ENCODE data around the gene ZNF594. TPM values are rescaled to one million over a fixed set of nuclear protein-coding genes. Genes with fewer than 3 reads are reported as not detected.

Gene ZNF594
- 2.9 and 5.4 TPM in 2 replicates for total RNA-seq

DNA sequence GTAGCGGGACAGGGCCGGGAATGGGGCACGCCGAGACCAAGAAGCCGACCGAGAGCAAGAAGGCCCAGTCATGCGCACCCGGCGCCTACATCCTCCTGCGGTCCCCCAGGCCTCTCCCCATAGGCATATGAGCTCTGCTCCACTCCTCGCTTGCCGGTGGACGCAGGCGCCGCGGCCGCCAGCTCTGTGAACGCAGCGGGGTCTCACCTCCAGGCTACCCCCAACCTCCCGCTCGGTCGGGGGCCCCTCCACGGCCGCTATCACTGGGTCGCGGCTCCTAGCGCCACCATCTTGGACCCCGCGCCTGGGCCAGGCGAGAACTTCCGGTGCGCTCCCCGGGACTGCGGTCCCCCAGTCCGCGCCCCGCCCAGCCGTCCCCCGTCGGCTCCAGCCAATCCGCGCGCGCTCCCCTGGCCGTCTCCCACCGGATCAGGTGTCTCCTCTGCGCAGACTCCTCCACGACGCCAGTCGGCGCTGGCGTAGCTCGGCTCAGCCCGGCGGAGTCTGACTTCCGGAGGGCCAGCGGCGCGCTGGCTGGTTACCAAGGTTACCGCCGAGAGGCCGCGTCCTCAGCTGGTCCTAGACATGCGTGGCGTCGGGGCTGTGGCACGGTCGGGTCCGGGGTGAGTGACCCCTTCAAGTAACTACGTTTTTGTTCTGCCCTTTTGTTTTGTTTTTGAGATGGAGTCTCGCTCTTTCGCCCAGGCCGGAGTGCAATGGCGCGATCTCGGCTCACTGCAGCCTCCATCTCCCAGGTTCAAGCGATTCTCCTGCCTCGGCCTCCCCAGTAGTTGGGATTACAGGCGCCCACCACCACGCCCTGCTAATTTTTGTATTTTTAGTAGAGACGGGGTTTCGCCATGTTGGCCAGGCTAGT, at the start of gene ZNF594:
Gene ZNF594 (minus strand): TSS at position 328 of the 877 bp plus-strand sequence. CDS start 7,612 bp downstream, outside the sequence.

DNA sequence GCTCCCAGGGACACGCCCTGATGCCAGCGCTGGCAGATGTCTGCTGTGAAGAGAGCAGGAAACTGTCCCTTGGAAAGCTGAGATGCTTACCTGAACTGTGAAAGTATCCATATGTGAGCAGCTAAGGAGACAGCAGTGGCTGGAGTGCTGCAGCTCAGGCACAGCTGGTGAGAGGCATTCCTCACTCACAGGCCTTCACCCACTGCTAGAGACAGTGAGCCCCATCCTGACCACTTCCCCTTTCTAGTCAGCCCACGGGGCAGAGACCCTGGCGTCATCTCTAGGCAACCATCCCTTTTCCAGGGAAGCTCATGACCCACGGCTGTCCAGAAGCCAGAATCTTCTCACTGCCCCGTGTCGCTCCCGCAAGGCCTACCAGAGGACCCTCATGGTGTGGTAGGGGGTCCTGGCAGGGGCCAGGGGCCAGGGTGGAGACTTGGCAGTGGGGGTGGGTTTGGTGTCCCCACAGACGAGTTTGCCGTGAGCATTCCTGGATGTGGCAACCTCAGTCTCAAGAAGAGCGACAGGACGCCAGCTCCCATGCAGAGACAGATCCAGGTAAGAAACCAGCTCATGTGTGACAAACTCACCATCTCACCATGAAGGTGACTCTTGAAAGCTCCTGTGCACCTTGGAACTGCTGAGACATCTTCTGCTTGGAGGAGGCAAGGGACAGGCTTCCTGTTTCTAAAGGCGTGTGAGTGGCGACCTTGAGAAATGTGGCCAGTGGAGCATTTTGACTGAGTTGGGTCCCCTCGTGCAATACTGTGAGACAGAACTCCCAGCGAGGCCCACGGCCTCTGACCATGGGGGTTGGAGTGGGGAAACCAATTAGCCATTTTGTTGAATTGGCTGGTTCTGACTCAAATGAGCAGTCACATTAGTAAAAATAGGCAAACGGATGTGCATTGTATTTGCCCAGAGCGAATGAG, 43.2 kb upstream of the ZNF594 start, which contains the start of gene SCIMP:
Gene SCIMP (minus strand): TSS at position 216 of the 932 bp plus-strand sequence. CDS start 105 bp downstream, at position 111.

Other genes with a start within 250 kb of the ZNF594 start
- 789 and 1,108 TPM in 2 replicates for gene PFN1, start 243.3 kb downstream of the ZNF594 start, total RNA-seq
- gene ENO3, start 240.7 kb downstream of the ZNF594 start, total RNA-seq = 1.6 and 4.7 TPM in 2 replicates
- 44.0 and 53.9 TPM in 2 replicates for gene SPAG7, start 224.1 kb downstream of the ZNF594 start, total RNA-seq
- 6.5 and 14.0 TPM in 2 replicates for gene CAMTA2, start 204.2 kb downstream of the ZNF594 start, total RNA-seq
- gene INCA1, start 194.3 kb downstream of the ZNF594 start, total RNA-seq = 0.25 and 0.32 TPM in 2 replicates
- 91.3 and 158 TPM in 2 replicates for gene KIF1C, start 193.9 kb downstream of the ZNF594 start, total RNA-seq
- under 0.01 and 0.19 TPM in 2 replicates for gene SLC52A1, start 156.4 kb downstream of the ZNF594 start, total RNA-seq
- 0.97 and 1.7 TPM in 2 replicates for gene ZFP3, start 113.4 kb downstream of the ZNF594 start, total RNA-seq
- gene ZNF232, start 80.0 kb downstream of the ZNF594 start, total RNA-seq = 4.0 and 5.5 TPM in 2 replicates
- gene USP6, start 75.8 kb downstream of the ZNF594 start, total RNA-seq = not detected in 2 replicates
- not detected in 2 replicates for gene SCIMP, start 43.0 kb upstream of the ZNF594 start, total RNA-seq
- gene RABEP1, start 90.4 kb upstream of the ZNF594 start, total RNA-seq = 27.8 and 54.7 TPM in 2 replicates
- gene NUP88, start 227.8 kb upstream of the ZNF594 start, total RNA-seq = 90.3 and 102 TPM in 2 replicates
- 32.1 and 47.6 TPM in 2 replicates for gene RPAIN, start 228.3 kb upstream of the ZNF594 start, total RNA-seq
- 217 and 235 TPM in 2 replicates for gene C1QBP, start 247.3 kb upstream of the ZNF594 start, total RNA-seq

Measured in bladder microvascular endothelial cell (primary cell).